H1 (cell line): ENCODE data around the gene MRPL19. TPM values are rescaled to one million over a fixed set of nuclear protein-coding genes. Genes with fewer than 3 reads are reported as not detected.

Experiments used
- CTCF ChIA-PET: fragments of 300-600 bp; sonication (Branson Sonifier 250); formaldehyde crosslinking; loops from one replicate; lab custom pipeline; 2021; ENCODE audit not compliant: partially characterized antibody; lab: Charles Lee
- POLR2A ChIA-PET: fragments of 300-600 bp; sonication (Branson Sonifier 250); formaldehyde crosslinking; loops from one replicate; lab custom pipeline; 2021; ENCODE audit warnings: inconsistent platforms; ENCODE audit not compliant: partially characterized antibody; lab: Charles Lee
- DNase-seq, 2 experiments: peaks; one replicate each; pipeline versions ENCODE4 v3.0.0 to v3.0.0-alpha.2; 2010 to 2022; ENCODE audit warnings: low spot score in 2 of 2, low read depth in 1 of 2, mixed read lengths in 1 of 2
- FAIRE-seq: peaks from 2 replicates; lab custom pipeline; 2011; peaks lifted over from hg19 to GRCh38; lab: Jason Lieb, UNC
- H2AFZ ChIP-seq: 2 replicates; pipeline ENCODE4 v1.8.1; 2012; ENCODE audit warnings: low read length, inconsistent platforms
- H2AK5ac ChIP-seq: 2 replicates; pipeline ENCODE4 v1.6.1; 2013; ENCODE audit warnings: low read depth, low read length
- H2BK120ac ChIP-seq: replicated peaks from 2 replicates; pipeline ENCODE3; 2013; ENCODE audit warnings: low read depth, low read length, inconsistent platforms
- H2BK12ac ChIP-seq: 2 replicates; pipeline ENCODE4 v1.6.1; 2013; ENCODE audit warnings: low read depth, low read length
- H2BK15ac ChIP-seq: 2 replicates; pipeline ENCODE4 v1.6.1; 2013; ENCODE audit warnings: low read length
- H2BK20ac ChIP-seq: 2 replicates; pipeline ENCODE4 v1.6.1; 2013; ENCODE audit warnings: low read length
- H2BK5ac ChIP-seq: 2 replicates; pipeline ENCODE4 v1.6.1; 2013; ENCODE audit warnings: low read depth, low read length
- H3K14ac ChIP-seq: 2 replicates; pipeline ENCODE4 v1.6.1; 2013; ENCODE audit warnings: inconsistent platforms; ENCODE audit not compliant: insufficient read length
- H3K18ac ChIP-seq: 2 replicates; pipeline ENCODE4 v1.6.1; 2013; ENCODE audit warnings: low read length; ENCODE audit errors: extremely low read depth
- H3K23ac ChIP-seq: 2 replicates; pipeline ENCODE4 v1.6.1; 2013; ENCODE audit warnings: inconsistent platforms; ENCODE audit not compliant: insufficient read length
- H3K23me2 ChIP-seq: 2 replicates; pipeline ENCODE4 v1.6.1; 2013; ENCODE audit warnings: low read depth, low read length
- H3K27ac ChIP-seq: 2 replicates; pipeline ENCODE4 v1.6.1; 2011; ENCODE audit warnings: low read depth, low read length, inconsistent platforms
- H3K27me3 ChIP-seq, 4 experiments: replicated peaks in 1 of 4; 1 replicate in 1 of 4; 2 replicates in 3 of 4; pipeline versions ENCODE4 v1.6.1 to v1.8.1; 2011 to 2013; ENCODE audit warnings: low read length in 3 of 4, mild to moderate bottlenecking in 3 of 4, inconsistent platforms in 2 of 4, mixed read lengths in 2 of 4, moderate library complexity in 1 of 4; ENCODE audit not compliant: control insufficient read depth in 3 of 4, insufficient read depth in 3 of 4; ENCODE audit errors: extremely low read depth in 1 of 4
- H3K36me3 ChIP-seq, 4 experiments: 2 replicates each; pipeline versions ENCODE4 v1.6.1 to v1.8.1; 2011 to 2013; ENCODE audit warnings: mild to moderate bottlenecking in 4 of 4, low read length in 3 of 4, moderate library complexity in 2 of 4, control low read depth in 1 of 4, inconsistent platforms in 1 of 4; ENCODE audit not compliant: insufficient read depth in 4 of 4, control insufficient read depth in 2 of 4
- H3K4ac ChIP-seq: replicated peaks from 2 replicates; pipeline ENCODE3; 2013; ENCODE audit warnings: low read length, low read depth, mixed read lengths, inconsistent platforms; ENCODE audit not compliant: insufficient read length
- H3K4me1 ChIP-seq, 4 experiments: replicated peaks in 1 of 4; 1 replicate in 1 of 4; 2 replicates in 3 of 4; pipeline versions ENCODE4 v1.6.1 to v1.8.1; 2011 to 2013; ENCODE audit warnings: low read length in 3 of 4, inconsistent platforms in 2 of 4, mixed read lengths in 1 of 4; ENCODE audit not compliant: insufficient read depth in 4 of 4, control insufficient read depth in 3 of 4
- H3K4me2 ChIP-seq, 2 experiments: 2 replicates each; pipeline versions ENCODE4 v1.6.1 to v1.8.1; 2011 to 2013; ENCODE audit warnings: low read depth in 2 of 2, low read length in 2 of 2, control low read depth in 1 of 2, inconsistent platforms in 1 of 2, mild to moderate bottlenecking in 1 of 2; ENCODE audit not compliant: insufficient read depth in 1 of 2
- H3K4me3 ChIP-seq, 4 experiments: fragments of 200-600, 300-600 bp in 1 of 4; sonication (generic), shearing (Covaris generic), sonication (Bioruptor Twin) in 1 of 4; 2 replicates each; pipeline versions ENCODE4 v1.5.1 to v1.8.1; 2011 to 2016; ENCODE audit warnings: low read length in 4 of 4, low read depth in 3 of 4, control low read depth in 2 of 4, inconsistent platforms in 2 of 4, mild to moderate bottlenecking in 2 of 4, mixed read lengths in 1 of 4, moderate library complexity in 1 of 4; ENCODE audit not compliant: insufficient read depth in 2 of 4; ENCODE audit errors: extremely low read depth in 1 of 4
- H3K56ac ChIP-seq: replicated peaks from 2 replicates; pipeline ENCODE3; 2013; ENCODE audit warnings: low read depth, mild to moderate bottlenecking, mixed read lengths, low read length, inconsistent platforms; ENCODE audit not compliant: insufficient read length
- H3K79me1 ChIP-seq: 2 replicates; pipeline ENCODE4 v1.6.1; 2013; ENCODE audit warnings: low read depth, low read length, control low read depth
- H3K79me2 ChIP-seq, 2 experiments: 2 replicates each; pipeline versions ENCODE4 v1.6.1 to v1.8.1; 2012 to 2013; ENCODE audit warnings: low read length in 2 of 2, mild to moderate bottlenecking in 2 of 2, inconsistent platforms in 1 of 2; ENCODE audit not compliant: insufficient read depth in 2 of 2, control insufficient read depth in 1 of 2
- H3K9ac ChIP-seq, 4 experiments: replicated peaks in 1 of 4; 1 replicate in 1 of 4; 2 replicates in 3 of 4; pipeline versions ENCODE4 v1.6.1 to v1.8.1; 2011 to 2013; ENCODE audit warnings: low read depth in 3 of 4, low read length in 3 of 4, control low read depth in 2 of 4, mild to moderate bottlenecking in 2 of 4, moderate library complexity in 2 of 4, inconsistent platforms in 1 of 4; ENCODE audit errors: extremely low read depth in 1 of 4
- H3K9me3 ChIP-seq, 2 experiments: 2 replicates each; pipeline versions ENCODE4 v1.6.1 to v1.8.1; 2012 to 2013; ENCODE audit warnings: mild to moderate bottlenecking in 2 of 2, moderate library complexity in 2 of 2, control low read depth in 1 of 2, inconsistent platforms in 1 of 2, low read depth in 1 of 2, low read length in 1 of 2, mixed read lengths in 1 of 2; ENCODE audit not compliant: insufficient read depth in 2 of 2
- H4K20me1 ChIP-seq, 2 experiments: replicated peaks in 1 of 2; 2 replicates each; pipeline versions ENCODE3 to v1.8.1; 2011 to 2013; ENCODE audit warnings: inconsistent platforms in 2 of 2, low read length in 2 of 2, mild to moderate bottlenecking in 1 of 2; ENCODE audit not compliant: insufficient read depth in 2 of 2, control insufficient read depth in 1 of 2
- H4K5ac ChIP-seq: 2 replicates; pipeline ENCODE4 v1.6.1; 2013; ENCODE audit warnings: low read length, low read depth, mixed read lengths, inconsistent platforms; ENCODE audit not compliant: insufficient read length
- H4K8ac ChIP-seq: 2 replicates; pipeline ENCODE4 v1.8.0; 2013; ENCODE audit warnings: mild to moderate bottlenecking, moderate library complexity, low read length, inconsistent platforms; ENCODE audit not compliant: insufficient read depth; ENCODE audit errors: extremely low read depth
- H4K91ac ChIP-seq: replicated peaks from 2 replicates; pipeline ENCODE3; 2013; ENCODE audit warnings: low read length, mixed read lengths, inconsistent platforms; ENCODE audit not compliant: insufficient read length
- ATF2 ChIP-seq: IDR thresholded peaks from 2 replicates; pipeline ENCODE4 v1.6.1; 2012; ENCODE audit warnings: low read length, inconsistent platforms
- CBX8 ChIP-seq: fragments of 300-800, 300-1000 bp; sonication (generic); IDR thresholded peaks from 2 replicates; pipeline ENCODE4 v1.7.1; 2016; ENCODE audit warnings: low read depth, low read length, borderline replicate concordance
- CHD1 ChIP-seq: IDR thresholded peaks from 2 replicates; pipeline ENCODE4 v1.6.1; 2012; ENCODE audit warnings: low read depth, low read length, improper control_type of control experiment
- CHD2 ChIP-seq: IDR thresholded peaks from 2 replicates; pipeline ENCODE4 v1.6.1; 2012; ENCODE audit warnings: low read length, improper control_type of control experiment
- POLR2A ChIP-seq, 2 experiments: IDR thresholded peaks; 1 replicate in 1 of 2; 2 replicates in 1 of 2; pipeline ENCODE4 v1.6.1; 2011; ENCODE audit warnings: low read depth in 2 of 2, low read length in 2 of 2, mild to moderate bottlenecking in 2 of 2; ENCODE audit errors: control extremely low read depth in 1 of 2
- POLR2AphosphoS5 ChIP-seq: IDR thresholded peaks from 2 replicates; pipeline ENCODE4 v1.6.1; 2011; ENCODE audit warnings: low read depth, low read length
- POU5F1 ChIP-seq: IDR thresholded peaks from 2 replicates; pipeline ENCODE4 v1.6.1; 2011; ENCODE audit warnings: low read depth, mild to moderate bottlenecking, low read length, moderate library complexity
- RBBP5 ChIP-seq: IDR thresholded peaks from 2 replicates; pipeline ENCODE4 v1.7.1; 2012; ENCODE audit warnings: low read depth, mild to moderate bottlenecking, inconsistent platforms, low read length, moderate library complexity, borderline replicate concordance
- RXRA ChIP-seq: IDR thresholded peaks from 2 replicates; pipeline ENCODE4 v1.6.1; 2011; ENCODE audit warnings: low read depth, mild to moderate bottlenecking, low read length, moderate library complexity; ENCODE audit not compliant: insufficient read depth
- SIN3A ChIP-seq, 2 experiments: IDR thresholded peaks in 1 of 2; conservative IDR thresholded peaks in 1 of 2; 2 replicates each; pipeline ENCODE4 v1.6.1; 2011 to 2012; ENCODE audit warnings: low read length in 2 of 2, improper control_type of control experiment in 1 of 2, low read depth in 1 of 2, mild to moderate bottlenecking in 1 of 2
- SIRT6 ChIP-seq: IDR thresholded peaks from one replicate; pipeline ENCODE4 v1.7.1; 2012; ENCODE audit warnings: low read length, inconsistent platforms
- TAF7 ChIP-seq: optimal IDR thresholded peaks from 2 replicates; pipeline ENCODE3; 2011; ENCODE audit warnings: low read depth, mild to moderate bottlenecking, inconsistent platforms, low read length, moderate library complexity, borderline replicate concordance
- TEAD4 ChIP-seq: IDR thresholded peaks from 2 replicates; pipeline ENCODE4 v1.6.1; 2012; ENCODE audit warnings: low read depth, low read length, inconsistent platforms, mixed read lengths
- WGBS, 2 experiments: shearing (Covaris generic) in 1 of 2; methylation state at CpG; one replicate each; pipeline versions ENCODE4 v1.1.6 to v1.1.7; 2013 to 2015; ENCODE audit warnings: low lambda C conversion rate in 2 of 2, mixed read lengths in 2 of 2, inconsistent platforms in 1 of 2, low coverage in 1 of 2, missing lambda C conversion rate in 1 of 2; ENCODE audit not compliant: insufficient replicate concordance in 2 of 2, insufficient coverage in 1 of 2, insufficient read length in 1 of 2; ENCODE audit errors: extremely low coverage in 1 of 2, missing lambda C conversion rate in 1 of 2; 5-methylcytosine and 5-hydroxymethylcytosine counted together
- polyA plus RNA-seq, 7 experiments: library from polyadenylated mRNA; depleted of rRNA in 3 of 7; stranded (reverse) in 5 of 7; unstranded in 2 of 7; fragments of >200 nt in 5 of 7; fragments of 200-250 nt in 2 of 7; gene quantifications; 1 replicate in 5 of 7; 2 replicates in 1 of 7; 4 replicates in 1 of 7; pipeline versions ENCODE4 v1.2.1 to v1.2.3, GENCODE V29; 2011 to 2013; ENCODE audit warnings: missing spikeins in 2 of 7, mixed read lengths in 2 of 7
- total RNA-seq: library from RNA; stranded (reverse); fragmentation: NEBNext Ultra II Directional; extraction: Animal tissue kit (Norgen Biotek cat#: 25700); gene quantifications from 2 replicates; pipeline ENCODE4 v1.2.1, GENCODE V29; 2021

Gene MRPL19
- total and polyA plus RNA-seq, 2 of the 8 experiments (the other 6 are each of a cell fraction or from before 2014, with no cell fraction given), result 18.1 to 75.2 TPM

DNA sequence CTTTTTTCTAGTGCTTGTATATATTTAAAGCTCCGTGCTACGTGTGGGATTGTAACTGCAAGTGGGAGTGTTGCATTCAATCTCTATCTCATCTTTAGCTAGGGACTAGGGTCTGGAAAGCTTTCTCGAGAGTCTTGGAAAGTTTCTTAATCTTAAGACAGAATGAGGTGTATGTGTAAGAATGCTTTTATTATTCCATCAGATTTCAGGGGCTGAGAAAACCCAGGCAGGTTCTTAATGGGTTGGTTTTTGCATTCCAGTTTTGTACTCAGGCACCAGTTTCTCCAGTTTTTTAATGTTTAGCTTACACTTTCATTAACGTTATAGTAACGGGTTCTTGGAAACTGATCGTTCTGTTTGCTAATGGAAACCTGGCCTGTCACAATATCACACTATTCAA lies 20.3 kb downstream of the MRPL19 start:
- Histone ChIP-seq H3K9me3 (no peaks in the 10 kb centered on the region), H3K18ac (no peak overlapping the region), H4K20me1 (no peaks in the 10 kb centered on the region), H3K14ac (no peak overlapping the region), H2BK120ac (no peak overlapping the region), H3K36me3 (peaks cover 0 to 43% (median 8%) of the 10 kb centered on the region in 4 experiments; a peak in 4 of 8 replicates), H3K23me2 (no peaks in the 10 kb centered on the region), H3K9ac (no peak overlapping the region), H2AFZ (no peak overlapping the region), H3K4me2 (no peak overlapping the region), H3K4ac (no peak overlapping the region), H4K91ac (no peak overlapping the region), H2BK15ac (no peak overlapping the region), H4K8ac (no peak overlapping the region), H3K27ac (no peak overlapping the region), H3K27me3 (no peaks in the 10 kb centered on the region), H3K4me3 (no peak overlapping the region), H2BK12ac (no peak overlapping the region), H2AK5ac (no peak overlapping the region), H2BK5ac (no peak overlapping the region), H4K5ac (no peak overlapping the region), H3K4me1 (0 out of 7 replicates have a peak, but pooled peaks cover 0 to 2% (median under 1%) of the 10 kb centered on the region in 4 experiments), H3K56ac (no peak overlapping the region), H3K79me2 (no peaks in the 10 kb centered on the region), H2BK20ac (no peak overlapping the region), H3K79me1 (no peaks in the 10 kb centered on the region), H3K23ac (no peak overlapping the region)
- DNase-seq (no peak), FAIRE-seq (no peak)
- CTCF ChIA-PET, result interaction anchor here (0.7 to 3.7 kb wide), 2 partner anchors 10 to 26 kb away, joined by 3 to 14 read pairs; no protein-coding TSS in a partner anchor
- POLR2A ChIA-PET, result interaction anchor here (0.6 to 0.8 kb wide), 2 partner anchors 19 to 868 kb away, joined by 3 to 4 read pairs; no protein-coding TSS in a partner anchor
- 94% methylated on average over 6 of the region's 6 CpGs; no CpG with 5 or more reads in 1 of the 2 experiments for WGBS, 2 experiments
- TF ChIP-seq CBX8, result no peak
- no peak for TF ChIP-seq POLR2AphosphoS5
- TF ChIP-seq CHD1, result no peak
- TF ChIP-seq POLR2A (IDR thresholded peaks at IDR 0.05; ENCODE audit: control extremely low read depth in 1 of 2, low read depth in 2 of 2, low read length in 2 of 2), result no peak
- no peak for TF ChIP-seq TEAD4
- TF ChIP-seq SIRT6, result no peak
- TF ChIP-seq SIN3A (conservative IDR thresholded peaks at IDR 0.05 in 1 of 2, IDR thresholded peaks at IDR 0.05 in 1 of 2; ENCODE audit: low read depth in 1 of 2, low read length in 2 of 2), result no peak
- TF ChIP-seq RBBP5, result no peak
- TF ChIP-seq RXRA, result no peak
- no peak for TF ChIP-seq POU5F1
- TF ChIP-seq ATF2, result no peak
- no peak for TF ChIP-seq TAF7
- no peak for TF ChIP-seq CHD2
